C4-2B (cell line): Measurements from ENCODE around the gene RDH14.

ENCODE experiments used
- CTCF ChIP-seq: fragments of 450-650 bp; conservative IDR thresholded peaks from 2 replicates; pipeline ENCODE4 v1.5.1; 2017; ENCODE audit warnings: mild to moderate bottlenecking
- ZFX ChIP-seq: fragments of 450-650 bp; IDR thresholded peaks from 2 replicates; pipeline ENCODE4 v1.6.1; 2017

GRCh38 chr2:18566145-18566769 lies 5.8 kb upstream of the RDH14 start:
- TF ChIP-seq CTCF (no peak), ZFX (no peak)
